Measurements from ENCODE around the gene MGAT5. TPM values are rescaled to one million over a fixed set of nuclear protein-coding genes. Genes with fewer than 3 reads are reported as not detected.
A peak's percentile ranks its signal among the peaks of the same experiment; 100 is the strongest.

MGAT5 gene
- total RNA-seq, 1 experiment from 2014 or later, result 34.0 TPM

- H4K20me1 ChIP-seq (ENCODE audit: insufficient read depth), result no peaks in the 10 kb centered on the region
- peak in 2 of 3 experiments; percentile 20 to 34; a peak in 3 of 6 replicates for TF ChIP-seq CTCF (IDR thresholded peaks at IDR 0.05 in 2 of 3, conservative IDR thresholded peaks at IDR 0.05 in 1 of 3; ENCODE audit: borderline replicate concordance in 1 of 3, insufficient read depth in 1 of 3, low read depth in 2 of 3, low read length in 2 of 3)
- TF ChIP-seq YY1 (IDR thresholded peaks at IDR 0.05; ENCODE audit: extremely low read depth, insufficient replicate concordance, low read depth, low read length), result no peak
- no peak overlapping the region for H3K4me3 ChIP-seq (replicated peaks in 1 of 2; ENCODE audit: low read depth in 1 of 2, low read length in 2 of 2)
- ChIA-PET RAD21 (ENCODE audit: low non-redundant PET in 1 of 2, low total read pairs in 2 of 2, uncharacterized antibody in 2 of 2, unreplicated experiment in 2 of 2) (no interaction called here), POLR2A (no interaction called here), CTCF (no interaction called here)
- ATAC-seq, result peak; percentile 63; the same call in 1 of the 2 replicates
- H3K79me2 ChIP-seq (ENCODE audit: insufficient read depth, low read length), result no peaks in the 10 kb centered on the region
- H3K27ac ChIP-seq (ENCODE audit: low read depth, low read length), result no peak overlapping the region
- no peak overlapping the region for H2AFZ ChIP-seq (ENCODE audit: low read depth, low read length, poor library complexity, severe bottlenecking)
- H3K4me1 ChIP-seq (ENCODE audit: control insufficient read depth in 1 of 2, insufficient read depth in 2 of 2, low read length in 2 of 2), result no peaks in the 10 kb centered on the region
- H3K9me3 ChIP-seq (ENCODE audit: control insufficient read depth in 1 of 2, insufficient read depth in 1 of 2, low read depth in 1 of 2, low read length in 2 of 2), result no peaks in the 10 kb centered on the region
- H3K27me3 ChIP-seq (ENCODE audit: insufficient read depth, low read length), result no peaks in the 10 kb centered on the region
- BruUV-seq (replicated peaks), result no TSS peak
- no peaks in the 10 kb centered on the region for H3K9me2 ChIP-seq (ENCODE audit: insufficient read depth)
- no peak overlapping the region for H3K9ac ChIP-seq (ENCODE audit: low read length)
- no peak for DNase-seq (ENCODE audit: low read depth, low spot score)
- intact Hi-C loops (cut with micrococcal nuclease), result no loop called here
- no peak overlapping the region for H3K4me2 ChIP-seq (ENCODE audit: low read length)
- H3K36me3 ChIP-seq (ENCODE audit: control insufficient read depth in 1 of 2, insufficient read depth in 2 of 2, low read length in 2 of 2), result no peaks in the 10 kb centered on the region
Measured at GRCh38 chr2:134351899-134352298, 98.0 kb downstream of the MGAT5 start.

GRCh38 chr2:134352844-134353243 is 99.0 kb downstream of the MGAT5 start:
- H3K4me2 ChIP-seq (ENCODE audit: low read length), result no peak overlapping the region
- intact Hi-C loops (cut with micrococcal nuclease), result no loop called here
- H3K27ac ChIP-seq (ENCODE audit: low read depth, low read length), result no peak overlapping the region
- ChIA-PET CTCF (no interaction called here), POLR2A (no interaction called here), RAD21 (ENCODE audit: low non-redundant PET in 1 of 2, low total read pairs in 2 of 2, uncharacterized antibody in 2 of 2, unreplicated experiment in 2 of 2) (no interaction called here)
- no peaks in the 10 kb centered on the region for H4K20me1 ChIP-seq (ENCODE audit: insufficient read depth)
- no peaks in the 10 kb centered on the region for H3K4me1 ChIP-seq (ENCODE audit: control insufficient read depth in 1 of 2, insufficient read depth in 2 of 2, low read length in 2 of 2)
- H3K4me3 ChIP-seq (replicated peaks in 1 of 2; ENCODE audit: low read depth in 1 of 2, low read length in 2 of 2), result no peak overlapping the region
- H3K79me2 ChIP-seq (ENCODE audit: insufficient read depth, low read length), result no peaks in the 10 kb centered on the region
- H3K9me3 ChIP-seq (ENCODE audit: control insufficient read depth in 1 of 2, insufficient read depth in 1 of 2, low read depth in 1 of 2, low read length in 2 of 2), result no peaks in the 10 kb centered on the region
- no TSS peak for BruUV-seq (replicated peaks)
- H3K36me3 ChIP-seq (ENCODE audit: control insufficient read depth in 1 of 2, insufficient read depth in 2 of 2, low read length in 2 of 2), result no peaks in the 10 kb centered on the region
- H3K27me3 ChIP-seq (ENCODE audit: insufficient read depth, low read length), result no peaks in the 10 kb centered on the region
- ATAC-seq (no peak), DNase-seq (ENCODE audit: low read depth, low spot score) (no peak)
- H3K9me2 ChIP-seq (ENCODE audit: insufficient read depth), result no peaks in the 10 kb centered on the region
- H3K9ac ChIP-seq (ENCODE audit: low read length), result no peak overlapping the region
- no peak overlapping the region for H2AFZ ChIP-seq (ENCODE audit: low read depth, low read length, poor library complexity, severe bottlenecking)
- TF ChIP-seq YY1 (IDR thresholded peaks at IDR 0.05; ENCODE audit: extremely low read depth, insufficient replicate concordance, low read depth, low read length) (no peak), EZH2 (IDR thresholded peaks at IDR 0.05) (no peak), ATF3 (IDR thresholded peaks at IDR 0.05) (no peak), EGR1 (IDR thresholded peaks at IDR 0.05; ENCODE audit: low read depth) (no peak), POLR2AphosphoS5 (IDR thresholded peaks at IDR 0.05; ENCODE audit: low read depth, low read length) (no peak), ELF1 (IDR thresholded peaks at IDR 0.05; ENCODE audit: borderline replicate concordance, low read depth) (no peak), CTCF (IDR thresholded peaks at IDR 0.05 in 2 of 3, conservative IDR thresholded peaks at IDR 0.05 in 1 of 3; ENCODE audit: borderline replicate concordance in 1 of 3, insufficient read depth in 1 of 3, low read depth in 2 of 3, low read length in 2 of 3) (no peak), SP1 (IDR thresholded peaks at IDR 0.05; ENCODE audit: low read depth) (no peak), ZBTB33 (IDR thresholded peaks at IDR 0.05; ENCODE audit: extremely low read depth, insufficient replicate concordance, low read length) (no peak), ZNF274 (IDR thresholded peaks at IDR 0.05; ENCODE audit: low read depth, low read length) (no peak), SRF (IDR thresholded peaks at IDR 0.05; ENCODE audit: low read depth) (no peak), FOSL1 (IDR thresholded peaks at IDR 0.05; ENCODE audit: low read depth) (no peak), JUND (IDR thresholded peaks at IDR 0.05) (no peak)

Data from HCT116 (cell line).